ENCODE measurements around the gene NSD1.

GRCh38 chr5:177336112-177336511 is 202.5 kb downstream of the NSD1 start:
- TF ChIP-seq, protein P1, sequence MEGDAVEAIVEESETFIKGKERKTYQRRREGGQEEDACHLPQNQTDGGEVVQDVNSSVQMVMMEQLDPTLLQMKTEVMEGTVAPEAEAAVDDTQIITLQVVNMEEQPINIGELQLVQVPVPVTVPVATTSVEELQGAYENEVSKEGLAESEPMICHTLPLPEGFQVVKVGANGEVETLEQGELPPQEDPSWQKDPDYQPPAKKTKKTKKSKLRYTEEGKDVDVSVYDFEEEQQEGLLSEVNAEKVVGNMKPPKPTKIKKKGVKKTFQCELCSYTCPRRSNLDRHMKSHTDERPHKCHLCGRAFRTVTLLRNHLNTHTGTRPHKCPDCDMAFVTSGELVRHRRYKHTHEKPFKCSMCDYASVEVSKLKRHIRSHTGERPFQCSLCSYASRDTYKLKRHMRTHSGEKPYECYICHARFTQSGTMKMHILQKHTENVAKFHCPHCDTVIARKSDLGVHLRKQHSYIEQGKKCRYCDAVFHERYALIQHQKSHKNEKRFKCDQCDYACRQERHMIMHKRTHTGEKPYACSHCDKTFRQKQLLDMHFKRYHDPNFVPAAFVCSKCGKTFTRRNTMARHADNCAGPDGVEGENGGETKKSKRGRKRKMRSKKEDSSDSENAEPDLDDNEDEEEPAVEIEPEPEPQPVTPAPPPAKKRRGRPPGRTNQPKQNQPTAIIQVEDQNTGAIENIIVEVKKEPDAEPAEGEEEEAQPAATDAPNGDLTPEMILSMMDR (conservative IDR thresholded peaks at IDR 0.05 in 1 of 2, IDR thresholded peaks at IDR 0.05 in 1 of 2; ENCODE audit: low read depth in 1 of 2, low read length in 2 of 2), result peak; percentile 5 to 29
- no peak for TF ChIP-seq EZH2 (IDR thresholded peaks at IDR 0.05; ENCODE audit: low read length, missing control alignments)

Data from fibroblast of lung (primary cell).